Measurements from ENCODE around the gene IQCN.

IQCN gene, protein sequence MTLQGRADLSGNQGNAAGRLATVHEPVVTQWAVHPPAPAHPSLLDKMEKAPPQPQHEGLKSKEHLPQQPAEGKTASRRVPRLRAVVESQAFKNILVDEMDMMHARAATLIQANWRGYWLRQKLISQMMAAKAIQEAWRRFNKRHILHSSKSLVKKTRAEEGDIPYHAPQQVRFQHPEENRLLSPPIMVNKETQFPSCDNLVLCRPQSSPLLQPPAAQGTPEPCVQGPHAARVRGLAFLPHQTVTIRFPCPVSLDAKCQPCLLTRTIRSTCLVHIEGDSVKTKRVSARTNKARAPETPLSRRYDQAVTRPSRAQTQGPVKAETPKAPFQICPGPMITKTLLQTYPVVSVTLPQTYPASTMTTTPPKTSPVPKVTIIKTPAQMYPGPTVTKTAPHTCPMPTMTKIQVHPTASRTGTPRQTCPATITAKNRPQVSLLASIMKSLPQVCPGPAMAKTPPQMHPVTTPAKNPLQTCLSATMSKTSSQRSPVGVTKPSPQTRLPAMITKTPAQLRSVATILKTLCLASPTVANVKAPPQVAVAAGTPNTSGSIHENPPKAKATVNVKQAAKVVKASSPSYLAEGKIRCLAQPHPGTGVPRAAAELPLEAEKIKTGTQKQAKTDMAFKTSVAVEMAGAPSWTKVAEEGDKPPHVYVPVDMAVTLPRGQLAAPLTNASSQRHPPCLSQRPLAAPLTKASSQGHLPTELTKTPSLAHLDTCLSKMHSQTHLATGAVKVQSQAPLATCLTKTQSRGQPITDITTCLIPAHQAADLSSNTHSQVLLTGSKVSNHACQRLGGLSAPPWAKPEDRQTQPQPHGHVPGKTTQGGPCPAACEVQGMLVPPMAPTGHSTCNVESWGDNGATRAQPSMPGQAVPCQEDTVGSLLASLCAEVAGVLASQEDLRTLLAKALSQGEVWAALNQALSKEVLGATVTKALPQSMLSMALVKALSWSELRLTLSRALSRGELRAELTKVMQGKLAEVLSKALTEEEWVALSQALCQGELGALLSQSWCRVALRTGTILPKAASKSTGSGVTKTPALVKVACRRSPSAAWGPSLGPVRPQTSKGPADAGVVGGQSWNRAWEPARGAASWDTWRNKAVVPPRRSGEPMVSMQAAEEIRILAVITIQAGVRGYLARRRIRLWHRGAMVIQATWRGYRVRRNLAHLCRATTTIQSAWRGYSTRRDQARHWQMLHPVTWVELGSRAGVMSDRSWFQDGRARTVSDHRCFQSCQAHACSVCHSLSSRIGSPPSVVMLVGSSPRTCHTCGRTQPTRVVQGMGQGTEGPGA (N-terminal part only)

DNA sequence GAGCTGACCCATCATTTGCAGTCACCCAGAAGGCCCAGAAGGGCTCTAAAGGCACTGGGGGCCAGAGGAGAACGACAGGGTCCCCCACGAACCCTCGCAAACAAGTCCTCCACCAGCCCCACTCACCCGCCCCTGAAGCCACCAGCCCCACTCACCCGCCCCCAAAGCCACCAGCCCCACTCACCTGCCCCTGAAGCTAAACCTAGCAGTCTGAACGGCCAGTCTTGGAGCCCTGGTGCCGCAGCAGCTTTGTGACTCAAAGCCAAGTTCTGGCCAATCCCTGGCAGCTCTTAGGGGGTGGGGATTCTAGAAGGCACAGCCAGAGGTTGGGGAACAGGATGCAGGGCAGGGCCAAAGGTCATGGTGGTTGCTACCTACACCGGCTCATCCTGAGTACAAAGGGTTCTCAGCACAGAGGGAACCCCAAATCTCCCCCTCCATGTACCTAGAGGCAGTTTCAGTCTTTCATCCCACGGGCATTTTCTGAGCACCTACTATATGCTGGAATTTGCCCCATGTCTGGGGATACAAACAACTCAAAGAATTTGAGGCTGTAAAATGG is at the start of gene IQCN:
Gene IQCN, minus strand, starts transcription at position 234 of the 562 bp plus-strand sequence. CDS start 4,974 bp downstream, outside the sequence.
- in situ Hi-C loops (cut with MboI; ENCODE audit: low sequenced_read_pairs), result loop anchor here (10.0 kb wide), 1 partner anchor 131 kb away; no protein-coding TSS in a partner anchor

GRCh38 chr19:18322759-18323460 is 48.7 kb upstream of the IQCN start, which contains the start of gene LSM4:
Gene LSM4 (minus strand): TSS chr19:18323076. CDS start chr19:18323020, 56 bp downstream.
- in situ Hi-C loops (cut with MboI; ENCODE audit: low sequenced_read_pairs), result loop anchor here (5.0 kb wide), 1 partner anchor 46 kb away; no protein-coding TSS in a partner anchor

GRCh38 chr19:18322318-18322758 is 48.1 kb upstream of the IQCN start:
- in situ Hi-C loops (cut with MboI; ENCODE audit: low sequenced_read_pairs), result loop anchor here (5.0 kb wide), 1 partner anchor 45 kb away; no protein-coding TSS in a partner anchor

DNA sequence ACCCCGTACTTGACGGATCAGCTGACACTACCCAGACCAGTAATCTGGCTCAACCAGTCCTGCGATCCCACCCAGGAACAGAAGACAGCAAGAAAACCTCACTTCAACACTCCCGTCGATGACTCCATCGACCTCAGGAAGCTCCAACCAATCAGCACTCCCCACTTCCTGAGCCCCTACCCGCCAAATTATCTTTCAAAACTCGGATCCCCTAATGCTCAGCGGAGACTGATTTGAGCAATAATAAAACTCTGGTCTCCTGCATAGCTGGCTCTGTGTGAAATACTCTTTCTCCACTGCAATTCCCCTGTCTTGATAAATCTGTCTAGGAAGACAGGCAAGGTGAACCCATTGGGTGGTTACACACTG is 47.5 kb upstream of the IQCN start:
- in situ Hi-C loops (cut with MboI; ENCODE audit: low sequenced_read_pairs), result loop anchor here (5.0 kb wide), 1 partner anchor 44 kb away; no protein-coding TSS in a partner anchor

DNA sequence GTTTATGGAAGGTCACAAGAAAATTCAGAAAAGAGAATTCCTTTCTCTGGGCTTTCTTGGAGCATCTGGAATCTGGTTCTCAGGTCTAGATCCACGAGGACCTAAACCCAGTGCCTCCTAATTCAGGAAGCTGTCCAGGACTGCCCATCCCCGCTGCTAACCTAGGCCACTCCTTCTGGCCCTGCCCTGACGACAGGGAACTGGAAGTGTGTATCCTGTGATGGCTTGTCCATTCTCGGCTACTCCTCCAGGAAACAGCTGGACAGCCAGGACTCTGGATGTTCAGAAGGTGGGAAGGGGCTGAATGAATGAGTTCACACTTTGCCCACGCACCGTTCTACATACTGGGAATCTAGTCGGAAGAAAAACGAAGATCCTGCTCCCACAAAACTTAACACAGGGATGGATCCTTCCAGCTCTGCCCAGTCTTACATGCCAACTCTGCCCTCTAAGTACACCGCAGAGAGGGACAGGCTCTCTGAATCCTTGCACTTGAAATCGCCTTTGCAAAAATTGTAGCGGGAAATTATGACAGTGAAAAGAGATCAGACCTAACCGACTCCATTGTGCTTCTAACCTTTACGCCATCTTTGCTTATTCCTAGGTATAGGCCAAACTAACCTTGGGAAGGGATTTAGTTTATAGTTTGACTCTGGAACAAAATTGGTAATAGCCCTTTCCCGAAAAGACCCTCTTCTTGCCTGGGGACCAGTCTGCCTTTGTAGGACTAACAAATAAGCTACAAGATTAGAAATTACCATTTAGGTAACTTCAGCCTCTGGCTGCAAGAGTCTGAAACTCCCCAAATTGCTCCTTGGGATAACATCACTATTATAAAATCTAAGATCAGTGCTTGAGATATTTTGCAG is 46.8 kb upstream of the IQCN start:
- in situ Hi-C loops (cut with MboI; ENCODE audit: low sequenced_read_pairs), result loop anchor here (5.0 kb wide), 1 partner anchor 44 kb away; no protein-coding TSS in a partner anchor

DNA sequence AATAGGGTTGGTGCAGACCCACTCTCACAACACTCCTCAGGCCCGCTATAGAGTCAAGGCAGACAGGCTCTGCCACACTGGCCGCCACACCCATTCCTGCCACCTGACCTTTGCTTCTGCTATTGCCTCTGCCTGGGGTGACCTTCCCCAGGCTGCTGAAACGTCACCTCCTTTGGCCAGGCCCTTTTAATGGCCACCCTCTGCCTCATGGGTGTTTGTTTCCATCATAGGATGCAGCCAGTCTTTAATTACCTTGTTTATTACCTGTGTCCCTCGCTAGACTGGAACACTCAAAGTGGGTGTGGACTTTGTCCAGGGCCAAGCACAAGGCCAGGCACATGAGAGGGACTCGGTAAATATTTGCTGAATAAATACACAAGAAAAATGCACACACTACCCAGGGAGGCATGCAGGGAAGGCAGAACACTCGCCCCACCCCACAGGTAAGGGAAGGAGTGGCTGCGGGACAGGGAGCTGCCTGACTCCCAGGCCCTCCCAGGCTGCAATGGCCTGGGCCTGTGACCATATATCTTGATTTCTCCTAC is 45.4 kb upstream of the IQCN start:
- in situ Hi-C loops (cut with MboI; ENCODE audit: low sequenced_read_pairs), result loop anchor here (5.0 kb wide), 1 partner anchor 42 kb away; no protein-coding TSS in a partner anchor

- in situ Hi-C loops (cut with MboI; ENCODE audit: low sequenced_read_pairs), result no loop called here
These were observed 43.9 kb upstream of the IQCN start for GRCh38 chr19:18317961-18318800.

DNA sequence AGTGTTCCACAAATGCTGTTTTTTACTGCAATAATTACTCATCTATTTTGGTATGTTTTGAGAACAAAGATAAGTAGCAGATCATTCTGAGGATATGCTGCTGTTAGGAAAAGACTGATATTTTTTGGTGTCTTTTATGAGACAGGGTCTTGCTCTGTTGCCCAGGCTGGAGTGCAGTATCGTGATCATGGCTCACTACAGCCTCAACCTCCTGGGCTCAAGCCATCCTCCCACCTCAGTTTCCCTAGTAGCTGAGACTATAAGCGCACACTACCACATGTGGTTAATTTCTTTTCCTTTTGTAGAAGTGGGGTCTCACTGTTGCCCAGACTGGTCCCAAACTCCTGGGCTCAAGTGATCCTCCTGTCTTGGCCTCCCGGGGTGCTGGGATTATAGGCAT is 39.1 kb upstream of the IQCN start:
- in situ Hi-C loops (cut with MboI; ENCODE audit: low sequenced_read_pairs), result no loop called here

GRCh38 chr19:18312092-18312534 is 37.9 kb upstream of the IQCN start:
- in situ Hi-C loops (cut with MboI; ENCODE audit: low sequenced_read_pairs), result no loop called here

DNA sequence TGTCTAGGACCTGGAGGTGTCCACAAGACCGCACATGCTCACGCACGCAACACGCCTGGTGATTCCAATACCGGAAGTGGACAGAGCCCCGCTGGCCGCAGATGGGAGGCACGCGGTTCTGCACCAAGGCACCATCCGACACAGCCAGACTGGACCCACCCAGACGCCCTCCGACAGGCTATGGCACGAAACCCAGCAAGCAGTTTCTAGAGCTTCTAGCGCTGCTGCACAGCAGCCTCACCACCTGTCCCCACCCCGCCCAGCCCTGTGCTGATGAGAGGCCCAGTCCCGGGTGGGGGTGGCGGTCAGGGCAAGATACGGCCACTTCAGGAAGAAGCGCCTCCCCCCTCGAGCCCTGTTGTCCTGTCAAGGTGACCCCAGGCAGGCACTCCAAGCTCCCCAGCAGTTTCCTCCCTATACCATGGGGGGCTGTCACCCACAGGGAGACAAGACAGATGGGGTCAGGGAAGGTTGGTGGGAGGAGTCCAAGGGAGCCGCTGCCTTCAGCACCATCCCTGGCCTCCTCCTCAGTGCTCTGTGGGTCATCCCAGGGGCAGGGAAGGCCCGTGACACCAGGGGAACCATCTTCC is 37.3 kb upstream of the IQCN start:
- in situ Hi-C loops (cut with MboI; ENCODE audit: low sequenced_read_pairs), result no loop called here

- in situ Hi-C loops (cut with MboI; ENCODE audit: low sequenced_read_pairs), result no loop called here
These were observed 36.7 kb upstream of the IQCN start for GRCh38 chr19:18310966-18311365.

DNA sequence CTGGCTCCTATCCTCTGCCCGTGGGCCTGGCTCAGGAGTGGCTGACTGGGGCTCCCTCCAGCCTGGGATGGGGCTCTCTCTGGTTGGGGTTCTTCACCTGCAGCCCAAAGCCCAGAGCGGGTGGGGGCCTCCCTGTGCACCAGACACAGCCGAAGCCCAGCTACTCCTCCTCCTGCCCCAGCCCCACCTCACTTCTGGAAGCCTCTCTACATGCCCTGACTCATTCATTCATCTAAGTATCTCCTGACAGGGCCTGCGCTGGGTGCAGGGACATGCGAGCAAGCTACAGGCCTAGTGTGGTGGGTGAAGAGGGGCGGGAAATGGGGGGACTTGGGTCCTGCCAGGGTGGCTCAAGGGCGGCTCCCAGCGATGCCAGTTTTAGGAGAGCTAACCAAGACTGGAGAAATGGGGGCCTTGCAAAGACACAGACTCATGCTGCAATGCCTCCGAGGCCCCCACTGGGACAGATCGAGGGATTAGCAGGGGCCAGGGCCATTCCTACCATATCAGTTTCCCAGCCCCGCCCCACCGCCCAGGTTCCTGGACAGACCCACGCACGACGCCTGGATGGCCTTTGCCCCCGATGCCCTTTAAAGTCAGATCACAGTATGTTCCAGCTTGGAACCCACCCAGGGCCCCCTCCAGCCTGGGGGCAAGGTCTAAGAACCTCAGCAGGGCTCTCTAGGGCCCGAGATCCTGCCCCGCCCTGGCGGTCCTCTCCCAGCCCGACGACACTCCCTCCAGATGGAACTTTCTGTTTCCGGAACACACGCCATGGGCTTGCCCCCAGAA is 36.1 kb upstream of the IQCN start:
- in situ Hi-C loops (cut with MboI; ENCODE audit: low sequenced_read_pairs), result no loop called here

DNA sequence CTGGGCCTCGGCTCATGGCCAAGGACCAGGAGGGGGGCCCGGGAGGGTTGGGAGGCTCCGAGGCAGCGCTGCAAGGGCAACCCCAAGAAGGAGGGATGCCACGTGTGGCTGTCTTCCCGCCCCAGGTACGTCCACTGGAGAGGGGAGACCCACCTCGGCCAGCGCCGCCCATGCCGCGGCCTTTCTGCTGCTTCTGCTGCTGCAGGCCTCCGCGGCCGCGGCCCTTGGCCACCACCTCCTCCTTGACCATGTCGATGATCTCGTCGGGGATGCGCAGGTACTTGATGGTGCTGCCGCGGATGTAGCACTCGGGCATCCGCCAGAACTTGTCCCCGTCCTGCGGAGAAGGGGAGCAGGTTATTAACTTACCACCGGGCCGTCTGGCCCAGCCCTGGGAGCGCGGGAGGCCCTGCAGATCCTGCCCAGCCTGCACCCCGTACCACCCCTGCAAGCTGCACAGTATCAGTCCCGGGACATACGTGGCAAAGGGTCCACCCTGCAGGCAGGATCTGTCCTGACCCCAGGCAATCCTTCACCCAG is 35.3 kb upstream of the IQCN start:
- in situ Hi-C loops (cut with MboI; ENCODE audit: low sequenced_read_pairs), result no loop called here

GRCh38 chr19:18308948-18309325 is 34.7 kb upstream of the IQCN start:
- in situ Hi-C loops (cut with MboI; ENCODE audit: low sequenced_read_pairs), result no loop called here

DNA sequence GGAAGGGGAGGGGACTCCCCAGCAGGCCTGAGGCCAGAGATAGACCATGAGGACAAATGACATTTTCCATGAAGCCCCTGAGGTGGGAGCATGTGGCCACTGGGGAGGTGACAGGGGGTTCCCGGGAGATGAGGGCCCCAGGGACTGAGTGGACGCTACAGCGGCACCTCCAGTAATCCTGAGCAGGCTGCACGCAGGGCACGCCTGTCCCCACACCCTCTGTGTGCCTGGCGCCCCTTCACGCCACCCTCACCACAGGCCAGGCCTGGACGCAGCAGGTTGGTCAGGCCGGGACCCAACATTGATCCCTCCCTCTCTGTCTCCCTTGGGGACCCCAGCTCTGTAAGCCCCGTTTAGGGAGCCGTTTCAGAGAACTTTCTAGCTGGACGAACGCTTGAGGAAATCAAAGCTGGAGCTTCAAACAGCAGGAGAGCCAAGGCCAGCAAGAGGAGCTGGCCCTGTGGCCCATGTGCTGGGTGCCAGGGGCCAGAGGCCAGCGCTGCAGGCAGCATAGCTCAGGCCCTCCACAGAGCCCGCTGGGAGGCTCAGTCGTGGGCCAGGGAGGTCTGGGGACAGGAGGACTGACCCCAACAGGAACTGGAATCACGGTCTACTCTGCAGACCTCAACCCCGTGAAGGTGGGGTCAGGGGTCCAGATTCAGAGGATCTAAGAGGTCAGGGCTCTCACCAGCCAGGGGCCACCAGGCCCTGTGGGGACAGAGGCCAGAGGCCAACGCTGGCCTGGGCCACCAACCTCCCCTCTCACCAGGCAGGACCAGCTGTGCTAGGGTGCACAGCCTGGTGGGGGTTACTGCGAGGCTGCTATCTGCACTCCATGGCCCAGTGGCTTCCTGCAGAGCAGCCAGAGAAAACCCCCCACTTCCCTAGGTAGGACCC is 34.0 kb upstream of the IQCN start:
- in situ Hi-C loops (cut with MboI; ENCODE audit: low sequenced_read_pairs), result no loop called here
